ENCODE results near the gene RPP21. TPM values are rescaled to one million over a fixed set of nuclear protein-coding genes. Genes with fewer than 3 reads are reported as not detected.

The RPP21 gene
- total and polyA plus RNA-seq, 2 donors (not counting 1 experiment from before 2014, with no cell fraction given) = 16.7 to 30.2 TPM

- TF ChIP-seq CTCF (conservative IDR thresholded peaks at IDR 0.05 in 1 of 2, IDR thresholded peaks at IDR 0.05 in 1 of 2; ENCODE audit: low read depth in 1 of 2, low read length in 2 of 2) = no peak
- TF ChIP-seq EZH2 (IDR thresholded peaks at IDR 0.05; ENCODE audit: low read length, missing control alignments) = no peak
- H4K20me1 ChIP-seq (ENCODE audit: control insufficient read depth, extremely low read depth, insufficient read depth, low read length) = peaks cover 1% of the 10 kb centered on the region
- peak in 1 of 2 donors; percentile 34 for DNase-seq (ENCODE audit: low read depth in 2 of 2)
Measured at GRCh38 chr6:30319146-30319835, 25.7 kb upstream of the RPP21 start.

GRCh38 chr6:30321692-30322388, 23.1 kb upstream of the RPP21 start:
- Histone ChIP-seq H3K27ac (ENCODE audit: insufficient read depth, low read length) (peak overlapping the region; percentile 37), H3K4me2 (ENCODE audit: extremely low read depth, insufficient read depth, low read length) (no peak overlapping the region)
- peak; percentile 7 to 68 for DNase-seq (ENCODE audit: low read depth in 2 of 2)

More at GRCh38 chr6:30319146-30319835, 25.7 kb upstream of the RPP21 start:
- no peaks in the 10 kb centered on the region for H3K27me3 ChIP-seq (ENCODE audit: control insufficient read depth, insufficient read depth, low read length)
- H2AFZ ChIP-seq (ENCODE audit: low read length) = no peak overlapping the region
- peaks cover 76% of the 10 kb centered on the region for H3K79me2 ChIP-seq (ENCODE audit: control insufficient read depth, insufficient read depth, low read length)
- H3K27ac ChIP-seq (ENCODE audit: insufficient read depth, low read length) = no peak overlapping the region
- H3K36me3 ChIP-seq (ENCODE audit: control insufficient read depth, insufficient read depth, low read length) = peaks cover 3% of the 10 kb centered on the region
- H3K9me3 ChIP-seq (ENCODE audit: control insufficient read depth, insufficient read depth, low read depth, low read length) = no peaks in the 10 kb centered on the region
- no peak overlapping the region for H3K4me3 ChIP-seq (replicated peaks in 1 of 4; ENCODE audit: control extremely low read depth in 1 of 4, insufficient read depth in 1 of 4, low read depth in 3 of 4, low read length in 4 of 4)
- H3K9ac ChIP-seq (ENCODE audit: insufficient read depth, low read length) = no peak overlapping the region
- H3K4me2 ChIP-seq (ENCODE audit: extremely low read depth, insufficient read depth, low read length) = no peak overlapping the region
- H3K4me1 ChIP-seq (ENCODE audit: control insufficient read depth, extremely low read depth, insufficient read depth, low read length) = peaks cover 2% of the 10 kb centered on the region

More at GRCh38 chr6:30321692-30322388, 23.1 kb upstream of the RPP21 start:
- H3K27me3 ChIP-seq (ENCODE audit: control insufficient read depth, insufficient read depth, low read length) = no peaks in the 10 kb centered on the region
- H3K4me3 ChIP-seq (replicated peaks in 1 of 4; ENCODE audit: control extremely low read depth in 1 of 4, insufficient read depth in 1 of 4, low read depth in 3 of 4, low read length in 4 of 4) = no peak overlapping the region
- H2AFZ ChIP-seq (ENCODE audit: low read length) = no peak overlapping the region
- TF ChIP-seq EZH2 (IDR thresholded peaks at IDR 0.05; ENCODE audit: low read length, missing control alignments) (no peak), CTCF (conservative IDR thresholded peaks at IDR 0.05 in 1 of 2, IDR thresholded peaks at IDR 0.05 in 1 of 2; ENCODE audit: low read depth in 1 of 2, low read length in 2 of 2) (no peak)
- peaks cover 73% of the 10 kb centered on the region for H3K79me2 ChIP-seq (ENCODE audit: control insufficient read depth, insufficient read depth, low read length)
- peaks cover 1% of the 10 kb centered on the region for H4K20me1 ChIP-seq (ENCODE audit: control insufficient read depth, extremely low read depth, insufficient read depth, low read length)
- H3K9me3 ChIP-seq (ENCODE audit: control insufficient read depth, insufficient read depth, low read depth, low read length) = no peaks in the 10 kb centered on the region
- H3K36me3 ChIP-seq (ENCODE audit: control insufficient read depth, insufficient read depth, low read length) = peaks cover 3% of the 10 kb centered on the region
- H3K9ac ChIP-seq (ENCODE audit: insufficient read depth, low read length) = no peak overlapping the region
- peaks cover 2% of the 10 kb centered on the region for H3K4me1 ChIP-seq (ENCODE audit: control insufficient read depth, extremely low read depth, insufficient read depth, low read length)

Measured in fibroblast of lung (primary cell).